GM19395 (cell line): ENCODE data around the gene GLIS2.

Source experiments
- ATAC-seq: cut with Tn5 transposase; IDR thresholded peaks from one replicate; pipeline ENCODE4 v1.9.1; 2021; ENCODE audit warnings: mild to moderate bottlenecking, moderate library complexity; ENCODE audit not compliant: unreplicated experiment

Gene GLIS2

GRCh38 chr16:4369007-4369733 is 53.3 kb downstream of the GLIS2 start:
- ATAC-seq = no peak

DNA sequence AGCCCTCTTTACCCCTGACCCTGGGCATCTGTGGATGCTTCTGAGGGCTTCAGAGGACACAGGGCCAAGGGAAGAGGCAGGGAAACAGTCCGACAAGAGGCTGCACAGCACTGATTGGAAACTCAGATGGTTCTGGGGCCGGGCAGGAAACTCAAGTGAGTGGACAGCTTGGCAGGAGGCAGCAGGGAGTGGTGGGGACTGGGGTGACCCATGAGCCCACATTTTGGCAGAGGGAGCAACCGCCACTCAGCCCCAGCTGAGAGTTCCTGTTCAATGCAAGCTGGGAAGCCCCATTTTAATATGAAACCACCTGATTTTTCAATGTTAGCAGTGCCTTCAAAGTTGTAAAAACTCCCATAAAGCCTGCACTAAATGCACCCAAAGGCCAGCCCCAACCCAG is 54.3 kb downstream of the GLIS2 start:
- no peak for ATAC-seq

DNA sequence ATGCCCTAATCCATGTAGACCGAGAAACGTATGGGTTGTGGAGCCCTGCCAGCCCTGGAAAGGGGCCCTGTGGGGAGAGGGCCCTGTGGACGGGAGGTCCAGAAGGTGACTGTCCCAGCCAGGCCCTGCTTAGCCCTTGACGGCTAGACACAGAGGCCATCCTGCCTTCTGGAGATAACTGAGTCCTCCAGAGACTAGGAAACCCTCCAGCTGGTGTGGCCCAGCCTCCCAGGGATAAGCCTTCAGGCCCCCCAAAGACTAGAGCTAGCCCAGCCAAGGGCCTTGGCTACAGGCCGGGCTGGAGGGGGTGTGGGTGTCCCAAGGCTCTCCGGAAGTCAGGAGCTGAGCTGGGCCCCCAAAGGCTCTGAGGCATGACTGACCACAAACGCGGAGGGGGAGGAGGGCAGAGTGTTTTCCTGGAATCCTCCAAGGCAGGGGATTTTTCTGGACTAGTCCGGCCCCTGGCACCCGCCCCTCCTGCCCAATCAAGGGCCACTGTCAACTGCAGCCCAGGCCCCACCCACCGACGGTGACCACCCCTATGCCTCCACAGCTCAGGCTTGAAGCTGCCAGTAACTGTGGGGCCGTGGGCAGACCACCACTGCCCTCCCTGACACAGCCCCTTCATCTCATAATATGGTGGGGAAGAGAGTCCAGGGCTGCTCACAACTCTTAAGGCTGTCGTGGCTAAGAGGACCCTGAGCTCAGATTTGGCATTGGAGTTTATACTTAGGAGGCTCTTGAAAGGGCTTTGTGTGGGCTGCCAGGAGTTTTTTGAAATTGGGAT is 54.9 kb downstream of the GLIS2 start:
- no peak for ATAC-seq

DNA sequence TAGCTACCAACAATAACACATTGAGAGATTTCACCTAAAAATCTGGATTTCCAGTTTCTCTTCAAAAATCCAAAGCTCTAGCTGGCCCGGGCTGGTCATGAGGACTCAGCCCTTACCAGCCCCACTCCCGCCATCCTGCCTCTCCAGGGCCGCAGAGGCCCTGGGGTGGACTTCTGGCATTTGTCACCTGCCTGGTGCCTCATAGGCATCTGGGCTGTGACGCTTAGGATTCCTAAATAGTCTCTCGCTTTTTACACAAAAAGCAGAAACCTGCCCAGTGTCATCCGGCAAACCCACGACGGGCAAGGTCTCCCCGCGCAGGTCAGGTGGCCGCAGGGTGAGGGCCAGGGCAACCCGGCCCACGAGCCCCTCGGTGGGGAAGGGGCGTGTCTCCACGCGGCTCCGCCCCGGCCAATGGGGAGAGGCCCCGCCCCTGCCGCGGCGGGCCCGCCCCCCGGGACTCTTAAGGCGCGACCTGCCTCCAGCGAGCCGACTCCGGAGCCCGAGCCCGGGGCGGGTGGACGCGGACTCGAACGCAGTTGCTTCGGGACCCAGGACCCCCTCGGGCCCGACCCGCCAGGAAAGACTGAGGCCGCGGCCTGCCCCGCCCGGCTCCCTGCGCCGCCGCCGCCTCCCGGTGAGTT is 55.6 kb downstream of the GLIS2 start, which contains the start of gene VASN:
VASN (plus strand) TSS at position 492 of the 644 bp plus-strand sequence. CDS start 9,030 bp downstream, outside the sequence.
- ATAC-seq = peak; percentile 63

GRCh38 chr16:4372001-4372577 is 56.2 kb downstream of the GLIS2 start:
- peak; percentile 36 for ATAC-seq

DNA sequence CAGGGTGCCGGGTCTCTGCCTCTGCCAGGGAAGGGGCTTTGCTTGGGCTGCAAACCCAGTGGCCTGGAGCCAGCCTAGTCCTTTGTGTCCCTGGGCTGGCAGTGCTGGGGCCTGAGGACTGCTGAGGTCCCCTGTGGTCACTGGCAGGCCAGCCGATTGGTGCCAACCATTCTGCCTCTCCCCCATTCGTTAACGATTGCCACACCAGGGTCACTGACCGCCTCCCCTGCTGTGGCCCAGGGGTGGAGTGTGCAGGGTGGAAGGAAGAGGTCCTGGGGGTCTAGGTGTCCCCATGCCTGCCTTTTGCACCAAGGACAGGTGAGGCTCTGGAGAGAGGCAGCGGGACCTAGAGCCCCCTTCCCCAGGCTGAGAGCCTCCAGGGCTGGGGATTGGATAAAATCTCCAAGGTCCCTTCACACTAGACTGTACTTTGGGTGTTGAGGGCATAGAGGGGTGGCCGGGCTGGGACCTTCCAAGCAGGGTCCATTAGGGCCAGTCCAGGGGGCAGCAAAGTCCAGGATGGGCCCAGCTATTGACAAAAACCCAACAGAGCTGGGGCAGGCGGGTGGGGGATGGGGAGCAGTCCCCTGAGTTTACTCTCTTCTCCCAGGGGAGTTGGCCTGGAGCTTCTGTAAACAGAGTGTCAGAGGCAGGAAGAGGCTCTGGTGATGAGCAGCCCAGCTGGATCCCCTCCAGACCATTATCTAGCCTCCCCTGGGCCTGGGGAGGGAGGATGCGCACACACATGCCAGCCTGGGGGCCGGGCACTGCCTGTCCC is 56.9 kb downstream of the GLIS2 start:
- ATAC-seq = no peak

GRCh38 chr16:4373356-4373908 is 57.6 kb downstream of the GLIS2 start:
- no peak for ATAC-seq

- no peak for ATAC-seq
These were observed 58.3 kb downstream of the GLIS2 start for GRCh38 chr16:4373909-4374742.

DNA sequence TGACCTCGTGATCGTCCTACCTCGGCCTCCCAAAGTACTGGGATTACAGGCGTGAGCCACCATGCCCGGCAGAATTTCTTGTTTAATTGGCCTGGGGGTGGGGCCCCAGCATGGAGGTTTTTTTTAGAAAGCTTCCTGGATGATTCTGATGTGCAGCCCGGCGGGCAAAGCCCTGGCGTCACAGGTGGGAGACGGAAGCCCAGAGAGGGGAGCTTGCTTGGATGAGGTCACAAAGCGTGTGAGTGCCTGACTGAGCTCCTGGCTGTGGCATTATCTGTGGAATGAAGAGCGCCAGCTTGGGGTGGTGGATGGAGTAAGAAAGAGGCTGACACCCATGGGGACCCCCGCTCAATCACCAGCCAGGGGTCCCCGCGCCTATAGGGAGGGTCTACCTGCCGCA is 59.9 kb downstream of the GLIS2 start:
- ATAC-seq = no peak

DNA sequence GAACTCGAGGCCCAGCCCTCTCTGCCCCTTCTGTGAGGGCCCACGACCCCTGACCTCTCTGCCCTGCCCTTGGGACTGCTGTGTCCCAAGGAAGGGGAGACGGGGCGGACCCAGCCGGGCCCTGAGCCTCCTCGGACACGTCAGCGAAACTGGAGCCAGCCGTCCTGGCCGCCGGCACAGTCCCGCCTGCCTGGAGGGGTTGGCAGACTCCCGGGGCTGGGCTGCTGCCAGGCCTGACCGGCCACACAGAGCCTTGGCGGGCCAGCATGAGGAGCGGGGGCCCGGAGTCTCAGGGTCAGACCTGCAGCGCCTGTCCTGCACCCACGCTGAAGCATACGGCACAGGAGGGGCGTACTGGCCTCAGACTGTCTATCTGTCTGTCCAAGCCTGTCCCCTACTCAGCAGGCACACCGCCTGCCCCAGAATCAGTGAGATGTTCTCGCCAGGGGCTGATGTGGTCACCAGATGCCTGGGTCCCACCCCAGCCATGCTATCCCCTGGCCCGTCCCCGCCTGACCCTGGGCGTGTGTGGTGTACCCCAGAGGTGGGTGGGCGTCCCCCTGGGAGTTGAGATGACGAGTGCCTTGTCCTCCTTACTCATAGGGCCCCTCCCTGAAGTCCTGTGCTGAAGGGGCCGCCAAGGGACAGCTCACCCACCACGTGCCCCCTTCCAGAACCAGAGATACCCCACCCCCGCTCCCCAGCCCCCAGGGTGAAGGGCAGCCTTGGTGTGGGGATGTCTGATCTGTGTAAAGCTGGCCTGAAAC is 60.4 kb downstream of the GLIS2 start:
- no peak for ATAC-seq

- no peak for ATAC-seq
These were observed 61.2 kb downstream of the GLIS2 start for GRCh38 chr16:4376893-4377572.

- ATAC-seq = no peak
These were observed 61.8 kb downstream of the GLIS2 start for GRCh38 chr16:4377573-4378154.

DNA sequence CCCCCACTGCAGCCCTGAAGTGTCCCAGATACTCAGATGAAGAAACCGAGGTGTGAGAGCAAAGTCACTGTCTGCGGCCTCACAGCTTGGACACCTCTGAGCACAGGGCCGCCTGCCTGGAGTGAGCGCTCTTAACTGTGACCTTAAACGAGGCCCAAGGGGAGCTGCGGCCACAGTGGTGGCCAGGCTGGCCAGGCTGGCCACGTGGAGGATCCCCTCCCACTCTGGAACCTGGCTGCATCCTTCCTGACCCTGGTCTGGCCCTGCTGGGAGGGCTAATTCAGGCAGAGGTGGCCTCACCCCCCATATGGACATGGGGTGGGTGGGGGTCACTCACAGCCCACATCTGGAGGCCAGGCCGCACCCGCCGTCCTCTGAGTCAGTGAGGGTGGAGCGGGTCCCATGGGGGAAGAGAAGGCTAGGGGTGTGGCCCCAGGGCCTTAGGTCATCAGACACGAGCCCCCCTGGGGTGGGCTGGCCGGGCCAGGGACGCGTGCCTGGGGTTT is 62.3 kb downstream of the GLIS2 start:
- ATAC-seq = no peak

DNA sequence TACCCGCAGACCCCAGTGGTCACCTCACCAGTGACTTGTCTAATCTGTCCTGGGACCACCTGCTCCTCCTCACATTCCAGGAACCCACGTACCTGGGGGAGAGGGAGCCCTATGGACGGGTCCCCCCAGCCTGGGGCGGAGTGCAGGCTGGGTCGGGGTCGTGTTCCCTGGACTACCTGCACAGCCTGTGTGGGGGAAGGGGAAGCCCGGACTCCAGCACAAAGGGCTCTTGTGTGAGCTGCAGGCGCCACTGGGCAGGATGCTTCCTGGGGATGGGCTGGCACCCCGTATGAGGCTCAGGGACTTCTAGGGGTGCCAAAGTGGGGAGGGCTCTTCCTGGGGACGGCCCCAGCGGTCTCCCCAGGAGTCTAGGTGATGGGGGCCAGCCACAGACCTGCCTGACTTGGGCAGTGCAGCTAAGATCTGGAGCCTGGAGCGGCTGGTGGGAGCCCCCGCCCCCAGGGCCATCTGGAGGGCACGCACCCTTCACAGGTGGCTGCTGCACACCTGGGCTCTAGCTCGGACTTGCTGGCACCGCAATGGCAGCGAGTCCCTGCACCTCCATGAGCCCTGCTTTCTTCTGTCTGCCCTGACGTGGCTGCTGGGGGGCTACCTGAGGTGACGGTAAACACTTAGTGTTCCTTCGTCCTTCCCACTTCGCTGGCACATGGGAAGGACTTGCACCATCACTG is 63.3 kb downstream of the GLIS2 start:
- ATAC-seq = no peak

GRCh38 chr16:4380119-4381063 is 64.5 kb downstream of the GLIS2 start:
- no peak for ATAC-seq
